Astrocyte of the cerebellum (primary cell): ENCODE measurements around the gene ATP5F1A.

ENCODE experiments used
- DNase-seq: peaks from one replicate; pipeline ENCODE4 v3.0.0-alpha.2; 2011; ENCODE audit warnings: low read depth
- H3K4me3 ChIP-seq: 2 replicates; pipeline ENCODE4 v1.5.1; 2011; ENCODE audit warnings: mild to moderate bottlenecking, low read depth, low read length, moderate library complexity
- CTCF ChIP-seq: IDR thresholded peaks from 2 replicates; pipeline ENCODE4 v1.5.1; 2012; ENCODE audit warnings: low read length, low read depth, moderate library complexity, mild to moderate bottlenecking; ENCODE audit errors: missing control alignments
- in situ Hi-C: cut with HindIII; loops from 2 replicates; pipeline ENCODE4 v1.10.0; 2017; ENCODE audit warnings: low sequenced_read_pairs

Gene ATP5F1A

GRCh38 chr18:46073474-46074331 is 24.4 kb downstream of the ATP5F1A start:
- in situ Hi-C loops, result no loop called here
- peak; percentile 57 for TF ChIP-seq CTCF
- H3K4me3 ChIP-seq, result no peak overlapping the region
- DNase-seq, result peak; percentile 51

GRCh38 chr18:46072959-46073358 is 25.1 kb downstream of the ATP5F1A start:
- TF ChIP-seq CTCF, result no peak
- in situ Hi-C loops, result no loop called here
- H3K4me3 ChIP-seq, result no peak overlapping the region
- DNase-seq, result no peak

GRCh38 chr18:46072376-46072867 is 25.7 kb downstream of the ATP5F1A start:
- TF ChIP-seq CTCF, result no peak
- in situ Hi-C loops, result no loop called here
- H3K4me3 ChIP-seq, result peak overlapping the region; percentile 52
- DNase-seq, result no peak

GRCh38 chr18:46071653-46072375 is 26.3 kb downstream of the ATP5F1A start, which contains the start of gene PSTPIP2:
PSTPIP2 (minus strand) TSS chr18:46072260; CDS start chr18:46072188, 72 bp downstream.
- in situ Hi-C loops, result no loop called here
- TF ChIP-seq CTCF, result no peak
- DNase-seq, result no peak
- H3K4me3 ChIP-seq, result peak within 1 kb of the TSS; percentile 52

- in situ Hi-C loops, result no loop called here
- H3K4me3 ChIP-seq, result peak overlapping the region; percentile 52
- no peak for DNase-seq
- no peak for TF ChIP-seq CTCF
These were observed 27.1 kb downstream of the ATP5F1A start for GRCh38 chr18:46070815-46071652.

- no peak for TF ChIP-seq CTCF
- DNase-seq, result no peak
- in situ Hi-C loops, result no loop called here
- no peak overlapping the region for H3K4me3 ChIP-seq
These were observed 27.9 kb downstream of the ATP5F1A start for GRCh38 chr18:46070232-46070631.
